Astrocyte of the cerebellum (primary cell): ENCODE measurements around the gene BBS9.
A peak's percentile ranks its signal among the peaks of the same experiment; 100 is the strongest.

Source experiments
- DNase-seq: peaks from one replicate; pipeline ENCODE4 v3.0.0-alpha.2; 2011; ENCODE audit warnings: low read depth
- H3K4me3 ChIP-seq: 2 replicates; pipeline ENCODE4 v1.5.1; 2011; ENCODE audit warnings: mild to moderate bottlenecking, low read depth, low read length, moderate library complexity
- CTCF ChIP-seq: IDR thresholded peaks from 2 replicates; pipeline ENCODE4 v1.5.1; 2012; ENCODE audit warnings: low read length, low read depth, moderate library complexity, mild to moderate bottlenecking; ENCODE audit errors: missing control alignments
- in situ Hi-C: cut with HindIII; loops from 2 replicates; pipeline ENCODE4 v1.10.0; 2017; ENCODE audit warnings: low sequenced_read_pairs

Gene BBS9

GRCh38 chr7:33118383-33118782 lies 11.0 kb upstream of the BBS9 start:
- no peak for TF ChIP-seq CTCF
- in situ Hi-C loops = no loop called here
- H3K4me3 ChIP-seq = no peak overlapping the region
- DNase-seq = no peak

- no peak for TF ChIP-seq CTCF
- no peak for DNase-seq
- in situ Hi-C loops = no loop called here
- no peak overlapping the region for H3K4me3 ChIP-seq
Measured at GRCh38 chr7:33127085-33127484, 2.3 kb upstream of the BBS9 start.

- in situ Hi-C loops = no loop called here
- peak overlapping the region; percentile 78 for H3K4me3 ChIP-seq
- DNase-seq = no peak
- TF ChIP-seq CTCF = no peak
Measured at GRCh38 chr7:33128631-33128989, 754 bp upstream of the BBS9 start.

GRCh38 chr7:33129806-33130153 lies 416 bp downstream of the BBS9 start:
- no peak for TF ChIP-seq CTCF

GRCh38 chr7:33130184-33130583 lies 820 bp downstream of the BBS9 start:
- DNase-seq = no peak

More at GRCh38 chr7:33129806-33130153, 416 bp downstream of the BBS9 start:
- DNase-seq = no peak
- in situ Hi-C loops = no loop called here
- H3K4me3 ChIP-seq = peak overlapping the region; percentile 78

GRCh38 chr7:33137103-33137502 lies 7.7 kb downstream of the BBS9 start:
- no peak overlapping the region for H3K4me3 ChIP-seq
- no peak for DNase-seq
- no peak for TF ChIP-seq CTCF
- in situ Hi-C loops = no loop called here

More at GRCh38 chr7:33130184-33130583, 820 bp downstream of the BBS9 start:
- no peak for TF ChIP-seq CTCF
- H3K4me3 ChIP-seq = peak overlapping the region; percentile 78
- in situ Hi-C loops = no loop called here

- no peak for DNase-seq
- no peak for TF ChIP-seq CTCF
- H3K4me3 ChIP-seq = no peak overlapping the region
- in situ Hi-C loops = no loop called here
Measured at GRCh38 chr7:33142585-33142984, 13.2 kb downstream of the BBS9 start.
